NCI-H446 (cell line): ENCODE data around the gene LTA.

ENCODE experiments used
- DNase-seq, 2 experiments: peaks; one replicate each; lab custom pipeline; 2025; lab: John Stamatoyannopoulos, UW

LTA gene, protein sequence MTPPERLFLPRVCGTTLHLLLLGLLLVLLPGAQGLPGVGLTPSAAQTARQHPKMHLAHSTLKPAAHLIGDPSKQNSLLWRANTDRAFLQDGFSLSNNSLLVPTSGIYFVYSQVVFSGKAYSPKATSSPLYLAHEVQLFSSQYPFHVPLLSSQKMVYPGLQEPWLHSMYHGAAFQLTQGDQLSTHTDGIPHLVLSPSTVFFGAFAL

GRCh38 chr6:31572041-31572911, at the start of gene LTA:
Gene LTA, plus strand, starts transcription at chr6:31572289. Its CDS starts 454 bp downstream, at chr6:31572743.
- DNase-seq = no peak

DNA sequence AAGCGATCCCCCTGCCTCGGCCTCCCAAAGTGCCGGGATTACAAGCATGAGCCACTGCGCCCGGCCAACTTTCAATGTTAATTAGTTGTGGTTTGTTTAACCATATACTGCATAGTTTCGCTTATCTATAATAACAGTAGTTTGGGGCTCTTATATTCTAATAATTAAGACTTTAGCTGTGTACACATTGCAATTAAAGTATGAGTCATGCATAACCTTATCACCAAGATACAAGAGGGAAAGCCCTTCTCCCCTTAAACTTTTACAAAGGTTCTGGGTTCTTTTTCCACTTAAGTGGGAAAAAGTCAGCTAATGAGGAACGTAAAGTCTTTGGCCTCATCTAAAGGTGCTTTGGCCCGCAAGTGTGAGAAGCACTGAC, 46.5 kb upstream of the LTA start:
- no peak for DNase-seq

GRCh38 chr6:31525932-31526591, 46.0 kb upstream of the LTA start:
- DNase-seq = no peak

GRCh38 chr6:31528307-31528777, 43.7 kb upstream of the LTA start:
- DNase-seq = no peak

GRCh38 chr6:31528821-31529328, 43.2 kb upstream of the LTA start, which contains the start of gene MCCD1:
Gene MCCD1, plus strand, starts transcription at chr6:31528962. Its CDS starts 53 bp downstream, at chr6:31529015.
- no peak for DNase-seq

DNA sequence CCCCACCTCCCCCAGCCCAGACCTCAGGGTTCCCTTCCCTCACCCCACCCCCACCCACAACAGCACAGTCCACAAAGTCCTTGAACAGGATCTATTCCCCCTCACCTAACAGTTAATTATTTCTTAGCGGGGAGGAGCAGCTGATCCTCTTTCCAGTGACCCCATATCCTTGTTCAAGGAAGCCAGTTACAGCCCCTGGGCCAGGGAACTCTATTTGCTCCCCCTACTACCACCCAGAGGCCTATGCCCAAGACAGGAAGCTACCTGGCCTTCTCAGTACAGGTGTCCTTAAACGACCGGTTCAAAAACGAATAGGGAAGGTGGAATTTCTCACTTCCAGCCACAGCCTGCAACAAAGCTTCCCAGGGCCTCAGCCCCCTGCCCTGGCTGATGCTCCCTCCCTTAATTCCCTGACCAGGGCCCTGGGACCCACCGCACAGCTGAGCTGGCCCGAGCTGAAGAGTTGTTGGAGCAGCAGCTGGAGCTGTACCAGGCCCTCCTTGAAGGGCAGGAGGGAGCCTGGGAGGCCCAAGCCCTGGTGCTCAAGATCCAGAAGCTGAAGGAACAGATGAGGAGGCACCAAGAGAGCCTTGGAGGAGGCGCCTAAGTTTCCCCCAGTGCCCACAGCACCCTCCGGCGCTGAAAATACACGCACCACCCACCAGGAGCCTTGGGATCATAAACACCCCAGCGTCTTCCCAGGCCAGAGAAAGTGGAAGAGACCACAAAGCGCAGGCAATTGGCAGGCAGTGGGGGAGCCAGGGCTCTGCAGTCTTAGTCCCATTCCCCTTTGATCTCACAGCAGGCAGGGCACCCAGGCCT, 42.5 kb upstream of the LTA start:
- DNase-seq = no peak

- no peak for DNase-seq
Measured at GRCh38 chr6:31530659-31531058, 41.4 kb upstream of the LTA start.

DNA sequence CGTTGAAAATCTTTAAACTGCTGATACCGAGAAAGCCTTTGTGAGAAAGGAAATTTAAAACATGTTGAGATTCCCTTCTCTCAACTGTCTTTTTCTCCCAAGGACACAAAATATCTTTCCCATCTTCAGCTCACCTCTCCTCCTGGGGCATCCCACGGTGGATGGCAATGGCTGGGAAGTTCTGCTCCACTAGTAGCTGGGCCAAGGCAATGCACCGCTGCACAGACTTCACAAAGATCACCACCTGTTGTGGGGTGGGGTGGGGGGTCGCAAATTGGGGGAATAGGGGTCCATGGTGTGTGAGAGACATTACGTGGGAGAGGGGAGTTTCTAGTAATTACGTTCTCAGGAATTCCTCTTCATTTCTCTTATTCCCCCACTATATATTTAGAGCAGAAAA, 40.9 kb upstream of the LTA start:
- DNase-seq = no peak

GRCh38 chr6:31531771-31532643, 40.1 kb upstream of the LTA start:
- no peak for DNase-seq

DNA sequence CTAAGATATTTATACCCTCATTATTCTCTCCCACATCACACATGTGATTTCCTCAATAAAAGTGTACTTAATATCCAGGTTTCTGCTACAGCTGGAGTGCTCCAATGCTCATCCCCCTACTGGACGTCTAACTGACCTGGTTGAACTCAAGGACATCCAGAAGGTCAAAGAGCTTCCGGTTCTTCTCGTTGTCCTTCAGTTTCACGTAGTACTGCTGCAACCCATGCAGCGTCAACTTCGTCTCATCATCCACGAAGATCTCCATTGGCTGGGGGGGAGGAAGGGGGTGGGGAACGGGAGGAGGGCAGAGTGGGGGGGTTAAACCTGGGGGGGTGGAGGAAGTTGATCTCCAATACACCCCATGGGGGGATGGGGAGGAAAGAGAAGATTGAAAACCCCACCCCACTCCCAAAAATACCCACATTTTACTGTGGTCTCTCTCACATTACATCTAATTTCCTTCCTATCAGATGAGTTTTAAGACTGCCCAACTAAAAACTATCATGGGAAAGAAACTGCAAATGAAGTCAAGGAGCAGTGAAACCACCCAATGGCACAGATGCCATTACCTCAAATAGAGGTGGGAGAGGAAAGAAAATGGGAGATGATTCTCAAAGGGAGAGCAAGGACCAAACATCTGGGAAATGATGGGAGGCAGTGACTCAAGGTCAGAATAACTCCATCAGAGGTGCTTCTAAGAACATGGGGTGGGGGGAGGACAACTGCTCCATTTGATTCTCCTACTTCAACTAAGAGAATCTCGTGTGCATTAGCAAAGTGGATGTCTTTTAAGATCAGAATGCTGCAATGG, 39.2 kb upstream of the LTA start:
- no peak for DNase-seq

DNA sequence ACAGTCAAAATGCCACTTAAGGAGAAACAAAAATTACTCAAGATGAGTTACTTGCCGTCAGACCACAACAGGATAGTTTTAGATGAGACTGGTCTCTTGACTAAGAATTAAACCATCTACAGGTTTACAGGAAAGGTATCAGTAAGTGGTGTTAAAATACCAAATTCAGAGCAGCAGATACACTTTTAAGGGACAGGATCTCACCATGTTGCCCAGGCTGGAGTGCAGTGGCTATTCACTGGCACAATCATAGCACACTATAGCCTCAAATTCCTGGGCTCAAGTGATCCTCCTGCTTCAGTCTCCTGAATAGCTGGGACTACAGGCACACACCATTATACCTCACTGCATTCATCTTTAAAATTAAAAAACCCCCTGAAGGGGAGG, 38.6 kb upstream of the LTA start:
- no peak for DNase-seq

DNA sequence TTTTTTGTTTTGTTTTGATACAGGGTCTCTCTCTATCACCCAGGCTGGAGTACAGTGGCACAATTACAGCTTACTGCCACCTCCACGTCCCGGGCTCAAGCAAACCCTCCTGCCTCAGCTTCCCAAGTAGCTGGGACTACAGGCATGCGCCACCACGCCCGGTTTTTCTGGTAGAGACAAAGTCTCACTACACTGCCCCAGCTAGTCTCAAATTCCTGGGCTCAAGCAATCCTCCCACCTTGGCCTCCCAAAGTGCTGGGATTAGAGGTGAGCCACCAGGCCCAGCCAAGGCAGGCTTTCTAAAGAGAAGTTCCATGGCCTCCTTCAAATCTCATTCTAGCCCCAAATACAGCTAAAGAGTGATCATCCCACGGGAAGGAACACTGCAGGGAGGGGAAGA, 38.1 kb upstream of the LTA start:
- no peak for DNase-seq

- DNase-seq = no peak
Measured at GRCh38 chr6:31534521-31535040, 37.5 kb upstream of the LTA start.

DNA sequence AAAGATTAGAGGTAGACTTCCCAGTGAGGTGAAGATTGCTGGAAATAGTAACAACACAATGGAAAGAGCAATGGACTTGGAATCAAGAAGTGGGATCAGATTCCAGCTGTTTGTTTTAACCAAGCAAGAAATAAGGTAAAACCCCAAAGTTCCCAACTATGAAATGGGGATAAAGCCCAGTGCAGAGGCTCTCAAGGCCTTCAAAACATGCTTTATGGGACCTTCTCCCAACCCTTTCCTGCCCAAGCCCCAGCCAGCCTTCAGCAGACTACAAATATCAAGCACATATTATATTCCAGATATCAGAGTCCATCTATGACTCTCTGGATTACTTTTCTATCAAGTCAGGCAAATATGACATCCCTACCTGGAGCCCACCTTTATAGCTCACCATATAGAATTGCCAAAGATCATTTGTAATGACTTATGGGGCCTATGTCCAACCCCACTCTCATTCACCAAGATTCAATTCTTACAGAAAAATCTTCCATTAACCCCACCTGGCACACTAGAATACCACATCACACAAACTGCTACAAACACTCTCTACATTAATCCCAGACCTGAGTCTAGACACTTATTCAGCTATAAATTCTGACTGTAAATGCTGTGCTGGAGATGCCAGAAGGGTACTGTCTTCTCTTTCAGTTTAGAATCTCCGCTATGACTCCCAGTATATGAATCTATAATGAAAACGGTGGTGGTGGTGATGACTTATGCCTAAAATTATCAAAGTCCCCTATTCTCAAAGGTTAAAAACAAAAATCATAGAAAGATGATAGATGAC, 36.4 kb upstream of the LTA start:
- no peak for DNase-seq

DNA sequence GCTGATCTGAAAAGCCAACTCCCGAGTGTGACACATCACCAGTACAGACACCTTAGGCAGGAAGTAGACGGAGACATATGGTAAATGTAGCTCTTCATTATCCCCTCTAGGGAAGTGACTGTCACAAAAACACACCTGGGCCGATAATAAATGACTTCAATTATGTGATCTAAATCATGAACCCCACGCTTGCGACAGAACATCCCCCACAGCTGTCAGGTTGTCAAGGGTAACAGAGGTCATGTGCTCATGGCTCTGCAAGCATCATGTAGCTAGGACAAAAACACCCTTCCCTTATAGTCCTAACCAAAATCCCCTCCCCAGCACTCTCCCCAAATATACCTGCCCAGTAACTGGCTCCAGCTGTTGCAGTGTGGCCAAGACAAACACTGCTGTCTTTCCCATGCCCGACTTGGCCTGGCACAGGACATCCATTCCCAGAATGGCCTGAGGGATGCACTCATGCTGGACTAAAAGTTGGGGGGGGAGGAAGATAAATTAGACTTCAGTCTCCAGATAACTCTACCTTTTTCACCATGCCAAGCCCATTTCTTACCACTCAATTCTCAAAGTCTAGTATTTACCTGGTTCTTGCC, 33.2 kb upstream of the LTA start:
- DNase-seq = no peak

DNA sequence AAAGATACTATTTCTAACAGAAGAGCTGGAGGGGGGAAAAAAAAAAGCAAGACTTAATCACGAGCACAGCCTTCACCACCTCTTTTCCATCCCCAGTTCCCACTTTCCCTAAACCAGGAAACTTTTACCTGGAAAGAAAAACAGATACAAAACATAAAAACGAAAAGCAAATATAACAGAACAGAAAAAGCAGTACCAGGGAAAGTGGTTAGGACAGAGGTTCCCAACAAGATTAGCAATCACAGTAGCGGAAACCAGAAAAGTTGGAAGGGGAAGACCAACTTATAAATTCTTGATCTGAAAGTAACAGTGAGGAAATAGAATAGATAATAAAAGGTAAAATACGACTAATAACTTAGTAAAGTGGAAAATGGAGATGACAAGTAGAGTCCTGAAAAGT, 31.4 kb upstream of the LTA start:
- no peak for DNase-seq

- peak in 1 of 2 experiments; percentile 37 for DNase-seq
Measured at GRCh38 chr6:31541059-31541657, 30.9 kb upstream of the LTA start.
